Epithelial cell of esophagus (primary cell): ENCODE measurements around the gene HNRNPL.

Experiments used
- DNase-seq: peaks from one replicate; pipeline ENCODE4 v3.0.0; 2010; ENCODE audit warnings: low read depth
- H3K4me3 ChIP-seq: 2 replicates; pipeline ENCODE4 v1.5.1; 2011; ENCODE audit warnings: mild to moderate bottlenecking, low read length, control low read depth
- CTCF ChIP-seq: IDR thresholded peaks from 2 replicates; pipeline ENCODE4 v1.5.1; 2011; ENCODE audit warnings: low read depth, mild to moderate bottlenecking, low read length, control low read depth, inconsistent platforms; ENCODE audit not compliant: insufficient read depth; ENCODE audit errors: missing control alignments

Gene HNRNPL

GRCh38 chr19:38837656-38838121 is 12.1 kb downstream of the HNRNPL start:
- H3K4me3 ChIP-seq: no peak overlapping the region
- TF ChIP-seq CTCF: no peak
- peak; percentile 87 for DNase-seq

- TF ChIP-seq CTCF: no peak
- no peak overlapping the region for H3K4me3 ChIP-seq
- peak; percentile 87 for DNase-seq
These were observed 12.7 kb downstream of the HNRNPL start for GRCh38 chr19:38836983-38837626.

GRCh38 chr19:38836159-38836982 is 13.4 kb downstream of the HNRNPL start:
- no peak for DNase-seq
- TF ChIP-seq CTCF: no peak
- no peak overlapping the region for H3K4me3 ChIP-seq

GRCh38 chr19:38834590-38834989 is 15.2 kb downstream of the HNRNPL start:
- H3K4me3 ChIP-seq: no peak overlapping the region
- no peak for DNase-seq
- TF ChIP-seq CTCF: no peak

GRCh38 chr19:38834104-38834490 is 15.7 kb downstream of the HNRNPL start:
- no peak overlapping the region for H3K4me3 ChIP-seq
- no peak for TF ChIP-seq CTCF
- DNase-seq: no peak

- TF ChIP-seq CTCF: no peak
- no peak overlapping the region for H3K4me3 ChIP-seq
- DNase-seq: no peak
These were observed 16.7 kb downstream of the HNRNPL start for GRCh38 chr19:38833092-38833425.
